Measurements from ENCODE around the gene CDC25C.
A peak's percentile ranks its signal among the peaks of the same experiment; 100 is the strongest.

The CDC25C gene

DNA sequence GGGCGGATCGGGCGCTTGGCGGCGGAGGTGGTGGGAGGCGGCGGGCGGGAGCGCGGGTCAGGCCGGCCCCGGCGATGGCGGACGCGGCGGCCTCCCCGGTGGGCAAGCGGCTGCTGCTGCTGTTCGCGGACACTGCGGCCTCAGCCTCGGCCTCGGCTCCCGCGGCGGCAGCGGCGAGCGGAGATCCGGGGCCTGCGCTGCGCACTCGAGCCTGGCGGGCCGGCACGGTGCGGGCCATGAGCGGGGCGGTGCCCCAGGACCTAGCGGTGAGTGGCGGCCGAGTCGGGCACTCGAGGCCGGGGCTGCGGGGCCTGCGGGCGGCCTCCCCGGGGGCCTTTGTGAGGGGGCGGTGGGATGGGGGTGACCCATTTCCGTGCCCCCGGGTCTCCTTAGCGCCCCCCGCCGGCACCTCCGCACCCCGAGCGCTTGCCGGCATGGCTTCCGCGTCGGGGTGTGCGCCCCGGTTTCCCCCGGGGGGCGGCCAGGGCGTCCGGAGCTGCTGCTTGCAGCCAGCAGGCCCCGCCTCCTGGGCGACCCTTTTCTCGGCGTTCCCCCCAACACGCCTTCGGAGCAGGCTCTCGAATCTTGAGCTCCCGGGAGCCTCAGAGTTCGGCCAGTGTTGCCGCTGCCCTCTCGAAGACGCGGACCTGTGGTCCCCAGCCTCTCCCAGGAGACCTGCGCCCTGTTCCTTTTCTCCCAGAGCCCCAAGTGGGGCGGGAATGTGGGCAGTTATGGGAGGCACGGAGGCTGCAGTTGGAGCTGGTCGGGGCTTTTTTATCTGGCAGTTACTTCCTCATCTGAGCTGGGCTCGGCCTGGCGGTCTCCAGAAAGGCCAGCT, 21.3 kb upstream of the CDC25C start:
- no peaks in the 10 kb centered on the region for H3K27me3 Mint-ChIP-seq
- peak overlapping the region; percentile 96 for H3K27ac Mint-ChIP-seq
- peak overlapping the region; percentile 91 to 94 for H3K4me3 Mint-ChIP-seq
- H3K9me3 Mint-ChIP-seq = peaks cover 7 to 10% of the 10 kb centered on the region in 2 donors
- H3K36me3 Mint-ChIP-seq = peaks cover 25 to 36% of the 10 kb centered on the region in 2 donors
- ATAC-seq (replicated peaks) (peak; percentile 75 to 76), DNase-seq (peak; percentile 69)
- H3K4me1 Mint-ChIP-seq = peaks cover 29 to 54% of the 10 kb centered on the region in 2 donors

DNA sequence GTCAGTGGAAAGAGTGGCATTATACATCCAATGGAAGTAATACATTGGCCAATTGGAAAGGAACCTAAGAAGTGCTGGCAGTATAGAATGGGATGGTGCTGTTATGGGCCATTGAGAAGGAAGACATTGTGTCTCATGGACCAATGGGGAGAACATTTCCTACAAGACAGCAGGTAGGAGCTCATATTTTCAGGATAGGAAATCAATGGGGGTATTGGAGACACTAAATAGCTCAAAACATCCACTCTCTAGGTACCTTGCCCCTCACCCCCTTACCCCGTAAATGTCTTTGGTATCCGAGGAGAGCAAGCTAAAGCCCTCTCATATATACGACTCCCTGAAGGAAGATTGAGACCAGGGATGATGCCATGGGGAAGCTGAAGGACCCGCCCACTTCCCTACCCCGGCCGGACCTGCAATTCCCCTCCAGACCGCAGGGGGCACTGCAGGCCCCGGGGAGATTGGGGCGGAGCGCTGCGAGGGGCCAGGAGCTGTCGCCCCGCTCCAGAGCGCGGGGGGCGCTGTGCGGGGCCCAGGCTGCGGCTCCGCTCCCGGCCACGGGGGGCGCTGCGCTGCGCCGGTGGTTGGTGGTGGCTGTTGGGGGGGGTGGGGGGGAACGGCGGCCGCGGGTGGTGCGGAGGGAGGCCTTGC, 20.6 kb upstream of the CDC25C start, which contains the start of gene KDM3B:
Gene KDM3B (plus strand): TSS at position 615 of the 651 bp plus-strand sequence. CDS start 111 bp downstream, outside the sequence.
- ATAC-seq (replicated peaks) (peak; percentile 70 to 75), DNase-seq (peak; percentile 92)
- peaks cover 7 to 10% of the 10 kb centered on the region in 2 donors for H3K9me3 Mint-ChIP-seq
- peak within 1 kb of the TSS; percentile 91 to 94 for H3K4me3 Mint-ChIP-seq
- H3K4me1 Mint-ChIP-seq = peaks cover 31 to 54% of the 10 kb centered on the region in 2 donors
- peak within 1 kb of the TSS; percentile 96 for H3K27ac Mint-ChIP-seq
- H3K36me3 Mint-ChIP-seq = peaks cover 29 to 42% of the 10 kb centered on the region in 2 donors
- H3K27me3 Mint-ChIP-seq = no peaks in the 10 kb centered on the region

DNA sequence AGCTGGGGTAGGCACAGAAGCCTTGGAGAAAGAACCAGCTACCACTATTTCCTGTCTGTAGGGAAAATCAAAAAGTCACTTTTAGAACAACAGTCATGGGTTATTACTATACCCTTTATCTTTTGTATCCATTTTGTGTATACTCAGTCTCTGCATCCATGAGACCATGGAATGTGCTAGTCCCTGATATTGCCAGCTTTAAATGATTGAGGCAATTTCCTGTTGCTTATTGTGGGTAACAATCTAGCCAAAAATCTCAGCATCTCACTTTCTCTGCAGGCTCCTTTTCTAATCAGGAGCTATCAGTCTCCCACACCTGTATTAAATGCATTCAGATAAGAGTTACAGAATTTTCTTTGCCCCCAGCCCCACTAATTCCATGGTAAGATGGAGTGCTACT, 19.9 kb upstream of the CDC25C start:
- Mint-ChIP-seq H3K36me3 (peaks cover 36 to 49% of the 10 kb centered on the region in 2 donors), H3K27ac (peak overlapping the region; percentile 94), H3K4me1 (peaks cover 31 to 49% of the 10 kb centered on the region in 2 donors), H3K4me3 (peak overlapping the region in 1 of 2 donors; percentile 82), H3K27me3 (no peaks in the 10 kb centered on the region), H3K9me3 (peaks cover 7 to 10% of the 10 kb centered on the region in 2 donors)
- no peak for ATAC-seq (replicated peaks)
- no peak for DNase-seq

DNA sequence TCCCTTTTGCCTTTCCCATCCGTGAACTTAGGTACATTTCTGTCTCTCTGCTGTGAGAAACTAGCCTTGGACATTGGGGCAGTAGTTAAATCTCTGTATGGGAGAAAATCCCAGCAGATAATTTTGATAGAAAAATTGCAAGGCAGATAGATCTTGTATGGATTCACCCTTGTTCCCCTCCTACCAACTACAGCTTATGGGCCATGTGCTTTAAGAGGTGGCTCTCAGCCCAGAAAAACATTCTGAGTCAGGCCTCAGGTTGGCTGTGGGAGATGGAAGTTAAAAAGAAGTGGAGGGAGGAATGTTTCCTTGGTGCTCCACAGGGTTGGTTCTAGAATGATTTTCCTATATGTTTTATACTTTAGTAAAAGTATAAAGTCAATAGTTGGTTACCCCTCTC, 19.5 kb upstream of the CDC25C start:
- Mint-ChIP-seq H3K9me3 (peaks cover 7 to 10% of the 10 kb centered on the region in 2 donors), H3K27me3 (no peaks in the 10 kb centered on the region), H3K27ac (no peak overlapping the region), H3K36me3 (peaks cover 37 to 49% of the 10 kb centered on the region in 2 donors), H3K4me3 (no peak overlapping the region), H3K4me1 (peaks cover 31 to 44% of the 10 kb centered on the region in 2 donors)
- DNase-seq (no peak), ATAC-seq (replicated peaks) (no peak)

DNA sequence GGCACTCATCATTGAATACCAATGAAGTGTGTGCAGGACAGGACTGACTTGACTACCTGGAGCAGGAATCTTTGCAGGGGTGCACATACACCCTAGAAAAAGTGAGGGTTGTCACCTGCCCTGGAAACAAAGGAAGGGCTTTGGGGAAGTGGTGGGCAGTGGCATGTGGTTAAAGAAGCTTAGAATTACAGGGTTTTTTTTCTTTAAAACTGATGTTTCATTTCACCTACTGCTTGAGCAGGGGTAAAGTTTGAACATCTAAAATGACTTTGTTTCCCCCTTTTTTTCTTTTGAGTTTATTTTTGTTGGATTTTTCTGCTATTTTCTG, 18.9 kb upstream of the CDC25C start:
- H3K9me3 Mint-ChIP-seq = peaks cover 7 to 10% of the 10 kb centered on the region in 2 donors
- ATAC-seq (replicated peaks) (no peak), DNase-seq (no peak)
- H3K27ac Mint-ChIP-seq = no peak overlapping the region
- H3K4me3 Mint-ChIP-seq = no peak overlapping the region
- peaks cover 28 to 39% of the 10 kb centered on the region in 2 donors for H3K4me1 Mint-ChIP-seq
- H3K36me3 Mint-ChIP-seq = peaks cover 42 to 53% of the 10 kb centered on the region in 2 donors
- H3K27me3 Mint-ChIP-seq = no peaks in the 10 kb centered on the region

DNA sequence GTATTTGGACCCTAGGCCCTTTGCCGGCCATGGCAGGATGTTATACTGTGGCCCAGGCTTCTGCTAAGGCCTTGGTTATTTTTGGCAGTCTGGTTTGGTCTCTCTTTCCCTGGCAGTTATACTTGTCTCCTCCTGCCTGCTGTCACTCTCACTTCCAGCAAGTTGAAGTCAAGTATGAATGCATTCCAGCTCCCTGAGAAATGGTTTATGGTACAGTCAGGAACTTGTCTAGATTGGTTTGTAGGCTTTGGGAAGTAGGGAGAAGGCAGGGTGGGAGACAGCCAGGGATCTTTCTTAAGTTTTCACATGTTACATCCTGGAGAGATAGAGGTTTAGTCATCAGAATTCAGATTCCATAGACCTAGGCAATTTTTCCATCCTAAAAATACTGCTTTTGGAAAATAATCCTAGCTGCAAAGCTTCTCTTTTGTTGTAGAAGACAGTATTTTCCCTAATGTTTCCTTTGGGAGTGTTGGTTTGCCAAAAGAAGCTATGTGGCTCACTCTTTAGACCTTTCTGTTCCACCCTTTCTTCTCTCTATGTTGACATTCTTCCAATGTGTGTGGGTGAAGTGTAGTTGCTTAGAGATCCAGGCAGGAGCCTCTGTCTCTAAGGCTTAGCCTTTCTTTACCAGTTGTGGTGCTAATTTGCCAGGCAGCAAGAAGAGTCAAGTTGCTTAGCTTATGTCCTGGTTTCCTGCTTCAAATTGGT, 18.4 kb upstream of the CDC25C start:
- peaks cover 47 to 58% of the 10 kb centered on the region in 2 donors for H3K36me3 Mint-ChIP-seq
- H3K4me1 Mint-ChIP-seq = peaks cover 24 to 34% of the 10 kb centered on the region in 2 donors
- DNase-seq (no peak), ATAC-seq (replicated peaks) (no peak)
- H3K27ac Mint-ChIP-seq = peak overlapping the region; percentile 22
- no peak overlapping the region for H3K4me3 Mint-ChIP-seq
- no peaks in the 10 kb centered on the region for H3K27me3 Mint-ChIP-seq
- peaks cover 7 to 10% of the 10 kb centered on the region in 2 donors for H3K9me3 Mint-ChIP-seq

DNA sequence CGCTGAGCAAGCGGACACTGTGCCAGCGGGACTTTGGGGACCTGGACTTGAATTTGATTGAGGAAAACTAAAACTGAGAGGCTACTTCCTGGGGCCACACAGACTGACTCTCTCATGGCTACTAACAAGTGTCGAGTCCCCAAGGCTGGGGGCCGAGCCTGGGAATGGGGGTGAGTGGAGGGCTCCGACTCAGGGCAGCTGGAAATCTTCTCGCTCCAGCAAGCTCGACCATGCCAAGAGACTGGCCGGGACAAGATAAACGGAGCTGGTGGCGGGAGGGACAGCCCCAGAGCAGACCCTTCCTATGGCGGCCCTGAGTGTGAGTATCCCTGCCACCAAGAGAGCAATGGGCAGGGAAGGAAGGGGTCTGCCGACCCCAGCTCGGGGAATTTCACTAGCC, 15.3 kb upstream of the CDC25C start:
- H3K27ac Mint-ChIP-seq = no peak overlapping the region
- H3K27me3 Mint-ChIP-seq = no peaks in the 10 kb centered on the region
- DNase-seq (no peak), ATAC-seq (replicated peaks) (no peak)
- no peak overlapping the region for H3K4me3 Mint-ChIP-seq
- H3K36me3 Mint-ChIP-seq = peaks cover 46 to 60% of the 10 kb centered on the region in 2 donors
- peaks cover 9 to 14% of the 10 kb centered on the region in 2 donors for H3K4me1 Mint-ChIP-seq
- peaks cover 4 to 6% of the 10 kb centered on the region in 2 donors for H3K9me3 Mint-ChIP-seq

DNA sequence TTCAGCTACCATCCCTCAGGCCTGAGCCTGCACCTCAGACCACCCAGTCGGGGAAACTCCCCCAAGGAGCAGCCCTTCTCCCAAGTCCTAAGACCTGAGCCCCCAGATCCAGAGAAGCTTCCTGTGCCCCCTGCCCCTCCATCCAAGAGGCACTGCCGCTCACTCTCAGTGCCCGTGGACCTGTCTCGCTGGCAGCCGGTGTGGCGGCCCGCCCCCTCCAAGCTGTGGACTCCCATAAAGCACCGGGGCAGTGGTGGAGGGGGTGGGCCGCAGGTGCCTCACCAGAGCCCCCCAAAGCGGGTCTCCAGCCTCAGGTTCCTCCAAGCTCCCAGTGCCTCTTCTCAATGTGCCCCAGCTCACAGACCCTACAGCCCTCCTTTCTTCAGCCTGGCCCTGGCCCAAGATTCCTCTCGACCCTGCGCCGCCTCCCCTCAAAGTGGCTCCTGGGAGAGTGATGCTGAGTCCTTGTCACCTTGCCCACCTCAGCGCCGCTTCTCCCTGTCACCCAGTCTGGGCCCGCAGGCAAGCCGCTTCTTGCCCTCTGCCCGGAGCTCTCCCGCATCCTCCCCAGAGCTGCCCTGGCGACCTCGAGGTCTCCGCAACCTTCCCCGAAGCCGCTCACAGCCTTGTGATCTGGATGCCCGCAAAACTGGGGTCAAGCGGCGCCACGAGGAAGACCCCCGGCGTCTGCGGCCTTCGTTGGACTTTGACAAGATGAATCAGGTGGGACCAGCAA, 13.5 kb upstream of the CDC25C start:
- no peak for DNase-seq

DNA sequence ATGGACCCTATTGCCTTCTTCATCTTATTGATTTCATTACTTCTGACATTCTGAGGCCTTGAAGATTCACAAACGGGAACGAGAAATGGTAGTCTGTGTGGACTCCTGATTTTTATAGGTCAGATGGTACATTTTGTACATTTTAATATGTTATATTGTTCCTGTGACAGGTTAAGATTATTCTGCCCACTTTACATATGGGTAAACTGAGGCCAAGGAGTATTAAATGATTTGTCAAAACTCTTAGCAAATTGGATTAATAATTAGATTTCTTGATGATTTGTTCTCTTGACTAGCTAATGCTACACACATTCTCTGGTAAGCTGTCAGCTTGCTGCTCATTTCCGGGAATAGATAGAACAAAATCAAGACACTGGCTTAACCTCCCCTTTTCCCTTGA, 8.4 kb upstream of the CDC25C start:
- DNase-seq = no peak
- Mint-ChIP-seq H3K9me3 (no peaks in the 10 kb centered on the region), H3K4me1 (peaks cover 25 to 40% of the 10 kb centered on the region in 2 donors), H3K27ac (no peak overlapping the region), H3K36me3 (peaks cover 13 to 22% of the 10 kb centered on the region in 2 donors), H3K4me3 (peak overlapping the region in 1 of 2 donors; percentile 95), H3K27me3 (no peaks in the 10 kb centered on the region)
- ATAC-seq (replicated peaks) = no peak

More for the DNA sequence above, 13.5 kb upstream of the CDC25C start:
- Mint-ChIP-seq H3K36me3 (peaks cover 42 to 58% of the 10 kb centered on the region in 2 donors), H3K27ac (no peak overlapping the region), H3K4me3 (no peak overlapping the region), H3K27me3 (no peaks in the 10 kb centered on the region), H3K9me3 (no peaks in the 10 kb centered on the region), H3K4me1 (peaks cover 8 to 16% of the 10 kb centered on the region in 2 donors)
- no peak for ATAC-seq (replicated peaks)

DNA sequence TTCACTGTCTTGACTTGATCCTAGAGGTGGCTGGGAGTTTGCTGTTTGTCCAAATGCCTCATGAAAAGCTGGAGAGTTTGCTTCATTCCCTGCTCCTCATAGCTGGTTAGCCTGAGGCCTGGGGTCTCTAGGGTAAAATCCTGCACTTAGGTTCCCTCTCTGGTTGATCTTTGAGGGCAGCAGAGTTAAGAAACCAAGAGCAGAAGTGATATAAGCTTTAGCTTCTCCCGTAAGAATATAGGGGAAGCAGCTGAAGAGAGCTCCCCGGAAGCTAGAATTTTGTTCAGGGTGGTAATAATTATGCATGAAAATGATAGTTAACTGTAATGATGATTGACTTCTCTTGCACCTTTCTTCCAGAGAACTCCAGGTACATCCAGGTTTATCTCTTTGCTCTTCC, 7.9 kb upstream of the CDC25C start:
- peaks cover 25 to 40% of the 10 kb centered on the region in 2 donors for H3K4me1 Mint-ChIP-seq
- no peaks in the 10 kb centered on the region for H3K27me3 Mint-ChIP-seq
- H3K36me3 Mint-ChIP-seq = peaks cover 9 to 19% of the 10 kb centered on the region in 2 donors
- ATAC-seq (replicated peaks) = no peak
- H3K27ac Mint-ChIP-seq = peak overlapping the region; percentile 94
- peak overlapping the region; percentile 95 for H3K4me3 Mint-ChIP-seq
- no peak for DNase-seq
- no peaks in the 10 kb centered on the region for H3K9me3 Mint-ChIP-seq

DNA sequence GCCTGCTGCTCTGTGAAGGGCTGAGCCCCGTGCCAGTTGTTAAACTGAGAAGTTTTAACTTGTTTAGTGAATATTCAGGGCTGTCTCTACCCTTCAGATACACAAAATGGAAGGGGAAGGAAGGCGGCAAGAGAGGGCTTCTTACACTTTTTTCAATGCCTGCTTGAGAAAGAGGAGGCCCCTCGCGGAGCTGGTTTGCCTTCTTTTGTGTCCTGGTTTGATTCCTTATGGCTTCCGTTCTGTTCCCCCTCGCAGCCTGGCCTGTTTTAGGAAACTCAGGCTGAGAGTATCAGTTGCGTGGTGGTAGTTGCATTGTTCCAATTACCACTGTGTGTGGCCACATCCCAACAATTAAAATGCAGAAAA, 7.5 kb upstream of the CDC25C start:
- H3K4me3 Mint-ChIP-seq = peak overlapping the region; percentile 95
- peaks cover 6 to 15% of the 10 kb centered on the region in 2 donors for H3K36me3 Mint-ChIP-seq
- peak overlapping the region; percentile 94 for H3K27ac Mint-ChIP-seq
- DNase-seq = no peak
- no peak for ATAC-seq (replicated peaks)
- no peaks in the 10 kb centered on the region for H3K27me3 Mint-ChIP-seq
- no peaks in the 10 kb centered on the region for H3K9me3 Mint-ChIP-seq
- H3K4me1 Mint-ChIP-seq = peaks cover 25 to 40% of the 10 kb centered on the region in 2 donors

DNA sequence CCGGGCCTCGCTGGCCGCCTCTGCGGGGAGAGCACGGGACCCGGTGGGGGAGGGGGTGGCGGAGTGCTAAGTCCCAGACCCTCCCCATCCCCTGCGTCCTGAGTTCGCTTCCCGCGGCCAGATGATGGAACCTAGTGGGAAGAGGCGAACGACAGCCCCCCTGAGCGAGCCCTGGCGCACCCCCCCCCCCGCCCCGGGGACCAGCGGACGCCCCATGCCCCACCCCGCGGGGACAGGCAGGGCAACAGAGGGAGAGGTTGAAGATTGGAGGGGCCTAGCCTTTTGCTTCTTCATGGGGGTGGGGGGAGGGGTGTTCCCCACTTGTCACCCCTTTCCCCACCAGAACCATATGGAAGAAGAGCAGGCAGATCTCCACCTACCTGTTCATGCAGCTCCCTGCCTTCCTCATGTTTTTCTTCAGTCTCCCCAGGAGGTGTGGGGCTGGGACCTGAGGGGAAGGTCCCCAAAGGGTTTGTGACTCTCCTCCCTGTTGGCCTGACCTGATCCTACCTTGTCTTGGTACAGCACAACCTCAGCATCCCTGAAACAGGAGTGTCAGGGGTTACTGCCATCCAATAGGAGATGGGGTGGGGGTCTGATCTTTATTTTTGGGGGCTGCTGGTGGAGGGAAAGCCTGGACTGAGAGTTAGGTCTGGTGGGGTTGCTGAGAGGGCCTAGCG, 6.9 kb upstream of the CDC25C start:
- no peak for DNase-seq
- peak; percentile 2 to 6 for ATAC-seq (replicated peaks)
- H3K27me3 Mint-ChIP-seq = no peaks in the 10 kb centered on the region

DNA sequence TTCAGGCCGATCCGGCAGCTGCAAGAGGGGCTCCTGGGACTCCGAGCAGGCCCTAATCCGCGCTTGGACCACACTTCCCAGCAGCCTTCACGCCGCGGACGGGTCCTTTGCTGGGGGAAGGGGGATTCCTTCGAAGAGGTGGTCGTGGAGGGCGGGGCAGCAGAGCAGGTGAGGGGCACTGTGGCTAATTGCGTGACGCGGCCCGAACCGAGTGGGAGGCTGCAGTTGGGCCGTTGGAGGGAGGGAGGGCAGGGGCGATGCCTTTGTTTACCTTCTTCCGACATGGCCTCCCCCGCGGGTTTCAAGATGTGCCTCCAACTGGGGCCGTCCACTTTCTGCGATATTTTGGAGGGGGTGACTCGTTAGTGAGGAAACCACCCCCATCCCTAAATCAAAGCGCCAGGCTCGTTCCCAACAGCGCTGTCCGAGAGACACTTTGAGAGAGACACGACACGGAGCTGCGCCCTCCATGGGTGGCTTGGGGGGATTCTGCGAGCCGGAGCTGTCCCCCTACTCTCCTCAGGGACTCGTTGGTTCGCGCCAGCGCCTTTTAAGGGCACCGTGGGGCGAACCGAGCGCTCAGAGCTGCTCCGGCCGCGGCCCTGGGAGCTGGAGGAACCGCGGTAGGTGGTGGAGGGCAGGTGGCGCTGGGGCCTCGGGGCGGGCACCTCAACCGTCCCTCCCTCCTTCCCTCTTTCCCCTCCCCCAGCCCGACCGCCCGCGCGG, 6.2 kb upstream of the CDC25C start, which contains the start of gene FAM53C:
Gene FAM53C (plus strand): TSS at position 582 of the 726 bp plus-strand sequence. CDS start 3,070 bp downstream, outside the sequence.
- DNase-seq (peak; percentile 93), ATAC-seq (replicated peaks) (peak; percentile 89 to 91)
- Mint-ChIP-seq H3K27ac (peak within 1 kb of the TSS; percentile 100), H3K4me3 (peak within 1 kb of the TSS; percentile 95), H3K4me1 (peaks cover 25 to 40% of the 10 kb centered on the region in 2 donors), H3K9me3 (no peaks in the 10 kb centered on the region), H3K36me3 (peaks cover 6 to 10% of the 10 kb centered on the region in 2 donors), H3K27me3 (no peaks in the 10 kb centered on the region)

More for the DNA sequence above, 6.9 kb upstream of the CDC25C start:
- Mint-ChIP-seq H3K9me3 (no peaks in the 10 kb centered on the region), H3K4me3 (peak overlapping the region; percentile 95), H3K27ac (peak overlapping the region; percentile 100), H3K4me1 (peaks cover 25 to 40% of the 10 kb centered on the region in 2 donors), H3K36me3 (peaks cover 6 to 10% of the 10 kb centered on the region in 2 donors)
